ENCODE data around the gene PCDHGA7. TPM values are rescaled to one million over a fixed set of nuclear protein-coding genes. Genes with fewer than 3 reads are reported as not detected.
"Not testable (repeated sequence)": the region's sequence is repeated elsewhere in the genome, so short reads cannot be mapped to it uniquely, and the experiment has no call there.

Gene PCDHGA7
- total RNA-seq, 1 experiment from 2014 or later = 0.83 TPM

- H2BK12ac ChIP-seq (ENCODE audit: insufficient read length, low read depth, low read length) = no peak overlapping the region
- no peak overlapping the region for H2AFZ ChIP-seq (ENCODE audit: low read length)
- no peak overlapping the region for H2BK20ac ChIP-seq (ENCODE audit: low read depth, low read length, poor library complexity, severe bottlenecking)
- no peak overlapping the region for H3K27ac ChIP-seq (ENCODE audit: insufficient read length, low read depth, low read length)
- H3K27me3 Mint-ChIP-seq (ENCODE audit: low read depth) = peaks cover 9% of the 10 kb centered on the region
- H3K79me1 ChIP-seq (ENCODE audit: insufficient read depth, low read depth, low read length, poor library complexity, severe bottlenecking) = no peaks in the 10 kb centered on the region
- no peak overlapping the region for H4K5ac ChIP-seq (ENCODE audit: insufficient read length, low read depth, low read length)
- H2AK5ac ChIP-seq (ENCODE audit: insufficient read length, low read length) = no peak overlapping the region
- peaks cover 50% of the 10 kb centered on the region for H3K9me3 ChIP-seq (ENCODE audit: control insufficient read depth, low read depth, low read length)
- no peak overlapping the region for H3K56ac ChIP-seq (ENCODE audit: insufficient read length, low read depth, low read length)
- no peak for TF ChIP-seq CTCF (conservative IDR thresholded peaks at IDR 0.05)
- no peak overlapping the region for H2BK5ac ChIP-seq (ENCODE audit: insufficient read length, low read length)
- H3K27me3 ChIP-seq (ENCODE audit: insufficient read depth, low read length) = no peaks in the 10 kb centered on the region
- H3K4me1 Mint-ChIP-seq = no peaks in the 10 kb centered on the region
- H3T11ph ChIP-seq (ENCODE audit: low read length) = no peak overlapping the region
- H3K23me2 ChIP-seq (ENCODE audit: insufficient read length, low read depth, low read length, poor library complexity, severe bottlenecking) = no peaks in the 10 kb centered on the region
- no peak overlapping the region for H2BK120ac ChIP-seq (ENCODE audit: low read depth, low read length, poor library complexity, severe bottlenecking)
- H4K20me1 ChIP-seq (ENCODE audit: control insufficient read depth, insufficient read depth, insufficient read length) = no peaks in the 10 kb centered on the region
- no peak overlapping the region for H3K4ac ChIP-seq (ENCODE audit: low read depth, low read length)
- H4K8ac ChIP-seq (replicated peaks; ENCODE audit: insufficient read length, low read depth, low read length) = no peak overlapping the region
- H3K4me1 ChIP-seq (ENCODE audit: insufficient read depth, low read length) = 0 out of 2 replicates have a peak, but pooled peaks cover 2% of the 10 kb centered on the region
- H3K4me2 ChIP-seq (ENCODE audit: insufficient read depth, insufficient read length, low read length) = no peak overlapping the region
- no peak overlapping the region for H3K23ac ChIP-seq (ENCODE audit: insufficient read length, low read depth, low read length)
- peaks cover 29 to 61% (median 54%) of the 10 kb centered on the region in 3 experiments for H3K36me3 Mint-ChIP-seq (ENCODE audit: insufficient read depth in 1 of 3, low read depth in 3 of 3)
- H3K14ac ChIP-seq (ENCODE audit: insufficient read depth, low read length) = no peak overlapping the region
- no peak overlapping the region for H3K27ac Mint-ChIP-seq
- no peak overlapping the region for H3K18ac ChIP-seq (ENCODE audit: insufficient read length, low read depth, low read length)
- H3K4me3 Mint-ChIP-seq = no peak overlapping the region
- H3K79me2 ChIP-seq (ENCODE audit: insufficient read depth, low read length) = no peaks in the 10 kb centered on the region
- no peak overlapping the region for H3K9ac ChIP-seq (ENCODE audit: extremely low read depth, insufficient read length, low read length)
- H2BK15ac ChIP-seq (ENCODE audit: low read depth, low read length) = no peak overlapping the region
- no peak overlapping the region for H4K91ac ChIP-seq (ENCODE audit: insufficient read length, low read depth, low read length)
- DNase-seq = no peak
- peaks cover 60 to 76% of the 10 kb centered on the region in 2 experiments for H3K9me3 Mint-ChIP-seq
- no CpG with 5 or more reads among the region's 21 CpGs for WGBS (ENCODE audit: extremely low coverage, insufficient read length, low lambda C conversion rate)
Observed at GRCh38 chr5:141393267-141393666, 10.7 kb downstream of the PCDHGA7 start.

- not testable (repeated sequence) for H2AFZ ChIP-seq (ENCODE audit: low read length); H3K4me2 ChIP-seq (ENCODE audit: insufficient read depth, insufficient read length, low read length); H2AK5ac ChIP-seq (ENCODE audit: insufficient read length, low read length); H3K27ac ChIP-seq (ENCODE audit: insufficient read length, low read depth, low read length); H4K5ac ChIP-seq (ENCODE audit: insufficient read length, low read depth, low read length); H4K20me1 ChIP-seq (ENCODE audit: control insufficient read depth, insufficient read depth, insufficient read length); H2BK5ac ChIP-seq (ENCODE audit: insufficient read length, low read length); H3K4me1 ChIP-seq (ENCODE audit: insufficient read depth, low read length); H3K27me3 ChIP-seq (ENCODE audit: insufficient read depth, low read length); H3K18ac ChIP-seq (ENCODE audit: insufficient read length, low read depth, low read length); H4K8ac ChIP-seq (replicated peaks; ENCODE audit: insufficient read length, low read depth, low read length); H3K23ac ChIP-seq (ENCODE audit: insufficient read length, low read depth, low read length); H3K27me3 Mint-ChIP-seq (ENCODE audit: low read depth); H3K4me3 Mint-ChIP-seq; H3K23me2 ChIP-seq (ENCODE audit: insufficient read length, low read depth, low read length, poor library complexity, severe bottlenecking); H3K79me1 ChIP-seq (ENCODE audit: insufficient read depth, low read depth, low read length, poor library complexity, severe bottlenecking); H3K4me1 Mint-ChIP-seq; H2BK120ac ChIP-seq (ENCODE audit: low read depth, low read length, poor library complexity, severe bottlenecking); H3K56ac ChIP-seq (ENCODE audit: insufficient read length, low read depth, low read length); H3K79me2 ChIP-seq (ENCODE audit: insufficient read depth, low read length); H3T11ph ChIP-seq (ENCODE audit: low read length); H3K4ac ChIP-seq (ENCODE audit: low read depth, low read length); H2BK15ac ChIP-seq (ENCODE audit: low read depth, low read length); H4K91ac ChIP-seq (ENCODE audit: insufficient read length, low read depth, low read length); H2BK20ac ChIP-seq (ENCODE audit: low read depth, low read length, poor library complexity, severe bottlenecking); H2BK12ac ChIP-seq (ENCODE audit: insufficient read length, low read depth, low read length); DNase-seq; H3K27ac Mint-ChIP-seq; H3K9ac ChIP-seq (ENCODE audit: extremely low read depth, insufficient read length, low read length); H3K14ac ChIP-seq (ENCODE audit: insufficient read depth, low read length)
- peaks cover 47% of the 10 kb centered on the region for H3K9me3 ChIP-seq (ENCODE audit: control insufficient read depth, low read depth, low read length)
- Mint-ChIP-seq H3K36me3 (ENCODE audit: insufficient read depth in 1 of 3, low read depth in 3 of 3) (peaks cover 32 to 58% (median 56%) of the 10 kb centered on the region in 3 experiments), H3K9me3 (peaks cover 63 to 73% of the 10 kb centered on the region in 2 experiments)
- no CpG with 5 or more reads among the region's 53 CpGs for WGBS (ENCODE audit: extremely low coverage, insufficient read length, low lambda C conversion rate)
Observed at GRCh38 chr5:141394401-141395187, 12.1 kb downstream of the PCDHGA7 start.
